Activated CD4-positive, CD25-positive, alpha-beta regulatory T cell treated with anti-CD3 and anti-CD28 coated beads, Interleukin-2, amount 50 U/mL, for 16 hours (primary cell): Measurements from ENCODE around the gene PLXNA4.
"Not testable (repeated sequence)": the region's sequence is repeated elsewhere in the genome, so short reads cannot be mapped to it uniquely, and the experiment has no call there.

Experiments
- DNase-seq: peaks from one replicate; pipeline ENCODE4 v3.0.0-alpha.2; 2020; ENCODE audit warnings: low read depth, low spot score

Gene PLXNA4

GRCh38 chr7:132390049-132390448, 186.2 kb downstream of the PLXNA4 start:
- not testable (repeated sequence) for DNase-seq

- no peak for DNase-seq
Observed at GRCh38 chr7:132388688-132389087, 187.6 kb downstream of the PLXNA4 start.

GRCh38 chr7:132387596-132387995, 188.7 kb downstream of the PLXNA4 start:
- DNase-seq, result no peak

GRCh38 chr7:132386201-132386681, 190.0 kb downstream of the PLXNA4 start:
- no peak for DNase-seq

GRCh38 chr7:132383962-132384361, 192.3 kb downstream of the PLXNA4 start:
- no peak for DNase-seq

GRCh38 chr7:132381742-132382472, 194.4 kb downstream of the PLXNA4 start:
- no peak for DNase-seq

- no peak for DNase-seq
Observed at GRCh38 chr7:132380059-132380458, 196.2 kb downstream of the PLXNA4 start.

GRCh38 chr7:132379292-132379691, 197.0 kb downstream of the PLXNA4 start:
- DNase-seq, result no peak

- no peak for DNase-seq
Observed at GRCh38 chr7:132377703-132378584, 198.3 kb downstream of the PLXNA4 start.

- DNase-seq, result no peak
Observed at GRCh38 chr7:132377015-132377414, 199.3 kb downstream of the PLXNA4 start.

- no peak for DNase-seq
Observed at GRCh38 chr7:132376361-132377013, 199.8 kb downstream of the PLXNA4 start.

GRCh38 chr7:132373879-132374278, 202.4 kb downstream of the PLXNA4 start:
- no peak for DNase-seq

GRCh38 chr7:132373041-132373440, 203.2 kb downstream of the PLXNA4 start:
- DNase-seq, result no peak

- no peak for DNase-seq
Observed at GRCh38 chr7:132371948-132372347, 204.3 kb downstream of the PLXNA4 start.

- no peak for DNase-seq
Observed at GRCh38 chr7:132368246-132368900, 207.9 kb downstream of the PLXNA4 start.

- DNase-seq, result no peak
Observed at GRCh38 chr7:132367795-132368194, 208.5 kb downstream of the PLXNA4 start.

GRCh38 chr7:132367004-132367403, 209.3 kb downstream of the PLXNA4 start:
- no peak for DNase-seq

GRCh38 chr7:132364226-132364625, 212.0 kb downstream of the PLXNA4 start:
- DNase-seq, result no peak

GRCh38 chr7:132362059-132362458, 214.2 kb downstream of the PLXNA4 start:
- DNase-seq, result no peak

- no peak for DNase-seq
Observed at GRCh38 chr7:132361146-132361545, 215.1 kb downstream of the PLXNA4 start.

GRCh38 chr7:132359743-132360142, 216.5 kb downstream of the PLXNA4 start:
- DNase-seq, result no peak

- no peak for DNase-seq
Observed at GRCh38 chr7:132355048-132355447, 221.2 kb downstream of the PLXNA4 start.
